Esophagus squamous epithelium (tissue), 5 donors: ENCODE results near the gene KCNA3. TPM values are rescaled to one million over a fixed set of nuclear protein-coding genes. Genes with fewer than 3 reads are reported as not detected.

ENCODE experiments used
- DNase-seq: peaks from one replicate; lab custom pipeline; 2025; lab: John Stamatoyannopoulos, UW
- H3K27ac ChIP-seq, 4 donors: fragments of 200-600 bp; sonication (generic); one replicate each; pipeline ENCODE4 v1.5.1; 2016 to 2019; ENCODE audit warnings: mild to moderate bottlenecking in 1 of 4
- H3K27me3 ChIP-seq, 4 donors: fragments of 200-600 bp; sonication (generic); 1 replicate in 3 of 4; 2 replicates in 1 of 4; pipeline versions ENCODE4 v1.5.1 to v1.6.0; 2017 to 2021; ENCODE audit warnings: antibody characterized with exemption in 1 of 4
- H3K36me3 ChIP-seq, 3 donors: fragments of 200-600 bp; sonication (generic); one replicate each; pipeline ENCODE4 v1.5.1; 2016 to 2019
- H3K4me1 ChIP-seq, 3 donors: fragments of 200-600 bp; sonication (generic); one replicate each; pipeline ENCODE4 v1.5.1; 2017 to 2019
- H3K4me3 ChIP-seq, 4 donors: fragments of 200-600 bp; sonication (generic); 1 replicate in 3 of 4; 2 replicates in 1 of 4; pipeline ENCODE4 v1.5.1; 2016 to 2019; ENCODE audit warnings: mild to moderate bottlenecking in 2 of 4, moderate library complexity in 1 of 4
- H3K9me3 ChIP-seq, 3 donors: fragments of 200-600 bp; sonication (generic); one replicate each; pipeline ENCODE4 v1.5.1; 2016 to 2019
- CTCF ChIP-seq, 6 experiments: fragments of 450-650 bp in 4 of 6; fragments of 200-600 bp in 2 of 6; sonication (generic) in 2 of 6; IDR thresholded peaks; one replicate each; pipeline ENCODE4 v1.5.1; 2016 to 2019; ENCODE audit warnings: antibody characterized with exemption in 6 of 6, mild to moderate bottlenecking in 4 of 6, moderate library complexity in 4 of 6
- POLR2A ChIP-seq, 4 donors: fragments of 450-650 bp; IDR thresholded peaks; one replicate each; pipeline ENCODE4 v1.6.1; 2017; ENCODE audit warnings: antibody characterized with exemption in 4 of 4, mild to moderate bottlenecking in 4 of 4, moderate library complexity in 3 of 4
- WGBS, 2 donors: methylation state at CpG; one replicate each; pipeline ENCODE4 v1.1.5; 2018; 5-methylcytosine and 5-hydroxymethylcytosine counted together
- intact Hi-C: fragments of 100-400 bp; cut with DNase I; formaldehyde crosslinking; loops from one replicate; pipeline ENCODE4 v1.15.0; 2022
- total RNA-seq, 4 donors: library from RNA; depleted of rRNA; stranded (reverse); fragments of >200 nt; gene quantifications; one replicate each; pipeline ENCODE4 v1.1.0, GENCODE V29; 2016
- donor health status: DM: yes; HTN: yes; CAD: no.

KCNA3 gene
- total RNA-seq, 4 donors from 2014 or later = 0.34 to 3.2 (median 1.2) TPM

DNA sequence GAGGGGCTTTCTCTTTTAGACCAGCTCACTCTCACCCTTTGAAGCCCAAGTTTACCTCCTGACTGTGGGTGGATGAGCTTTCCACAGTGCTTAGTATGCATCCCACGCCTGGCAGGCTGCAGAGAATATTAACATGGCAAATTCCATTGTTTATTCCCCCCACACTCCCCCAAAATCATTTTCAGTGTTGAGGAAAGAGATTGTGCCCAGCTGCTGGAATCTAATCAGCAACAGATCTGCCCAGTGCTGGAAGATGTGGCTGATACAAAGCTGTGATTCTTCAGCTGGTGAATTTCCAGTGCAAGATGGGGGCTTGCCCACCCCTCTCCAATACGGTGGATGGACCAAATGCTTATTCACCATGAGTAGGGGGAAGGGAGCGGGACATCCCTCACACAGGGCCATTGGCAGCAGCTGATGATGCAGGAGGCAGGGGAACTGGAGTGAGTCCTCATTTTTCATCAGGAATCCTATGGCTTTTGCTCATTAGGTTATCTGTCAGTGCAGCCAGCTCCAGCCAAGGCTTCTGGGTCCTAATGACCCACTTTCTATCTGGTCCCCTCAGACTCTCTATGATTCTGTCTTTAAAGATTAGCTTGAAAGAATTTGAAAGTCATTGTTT lies 39.7 kb upstream of the KCNA3 start:
- H3K4me1 ChIP-seq = no peaks in the 10 kb centered on the region
- H3K4me3 ChIP-seq = no peak overlapping the region
- H3K36me3 ChIP-seq = no peaks in the 10 kb centered on the region
- 25 to 31% methylated on average over 2 to 3 of the region's 3 CpGs for WGBS, 2 donors
- peaks cover 0 to 7% (median 0%) of the 10 kb centered on the region in 4 donors for H3K27me3 ChIP-seq
- DNase-seq = no peak
- intact Hi-C loops = no loop called here
- TF ChIP-seq CTCF (IDR thresholded peaks at IDR 0.05) = no peak
- TF ChIP-seq POLR2A (IDR thresholded peaks at IDR 0.05) = no peak
- H3K27ac ChIP-seq = no peak overlapping the region
- no peaks in the 10 kb centered on the region for H3K9me3 ChIP-seq

- WGBS, 2 donors = 52 to 67% methylated on average over 3 of the region's 3 CpGs
Measured at GRCh38 chr1:110713221-110713620, 38.5 kb upstream of the KCNA3 start.

GRCh38 chr1:110710314-110710713 lies 35.6 kb upstream of the KCNA3 start:
- DNase-seq = no peak
- H3K9me3 ChIP-seq = no peaks in the 10 kb centered on the region
- no peaks in the 10 kb centered on the region for H3K27me3 ChIP-seq
- 86% methylated on average over 4 of the region's 4 CpGs for WGBS, 2 donors
- intact Hi-C loops = no loop called here
- H3K4me1 ChIP-seq = no peaks in the 10 kb centered on the region
- TF ChIP-seq CTCF (IDR thresholded peaks at IDR 0.05) = no peak
- no peak for TF ChIP-seq POLR2A (IDR thresholded peaks at IDR 0.05)
- no peak overlapping the region for H3K4me3 ChIP-seq
- H3K36me3 ChIP-seq = no peaks in the 10 kb centered on the region
- no peak overlapping the region for H3K27ac ChIP-seq

More at GRCh38 chr1:110713221-110713620, 38.5 kb upstream of the KCNA3 start:
- H3K27me3 ChIP-seq = no peaks in the 10 kb centered on the region
- TF ChIP-seq POLR2A (IDR thresholded peaks at IDR 0.05) = no peak
- TF ChIP-seq CTCF (IDR thresholded peaks at IDR 0.05) = no peak
- no peaks in the 10 kb centered on the region for H3K4me1 ChIP-seq
- H3K4me3 ChIP-seq = no peak overlapping the region
- no peak overlapping the region for H3K27ac ChIP-seq
- no peaks in the 10 kb centered on the region for H3K9me3 ChIP-seq
- DNase-seq = no peak
- H3K36me3 ChIP-seq = no peaks in the 10 kb centered on the region
- intact Hi-C loops = no loop called here

DNA sequence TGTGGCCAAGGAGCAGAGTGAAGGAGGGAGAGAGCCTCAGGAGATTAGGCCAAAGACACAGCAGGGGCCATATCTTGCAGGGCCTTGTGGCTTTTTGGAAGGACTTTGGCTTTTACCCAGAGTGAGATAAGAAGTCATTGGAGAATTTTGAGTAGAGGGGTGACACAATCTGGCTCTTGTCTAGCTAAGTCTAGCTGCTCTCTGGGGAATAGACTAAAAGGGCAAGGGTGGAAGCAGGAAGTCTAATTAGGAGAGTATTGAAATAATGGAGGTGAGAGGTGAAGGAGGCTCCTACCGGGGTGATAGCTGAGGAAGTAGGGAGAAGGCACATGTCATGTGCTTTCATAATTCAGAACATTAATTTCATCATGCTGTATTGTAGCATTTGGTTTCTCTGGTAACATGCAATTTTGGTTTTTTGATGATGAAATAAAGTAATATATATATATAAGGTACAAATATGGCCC lies 34.3 kb upstream of the KCNA3 start:
- no peak for TF ChIP-seq CTCF (IDR thresholded peaks at IDR 0.05)
- H3K36me3 ChIP-seq = no peaks in the 10 kb centered on the region
- H3K4me1 ChIP-seq = no peaks in the 10 kb centered on the region
- no peaks in the 10 kb centered on the region for H3K27me3 ChIP-seq
- no peak overlapping the region for H3K4me3 ChIP-seq
- no peaks in the 10 kb centered on the region for H3K9me3 ChIP-seq
- 48 to 56% methylated on average over 1 of the region's 1 CpG for WGBS, 2 donors
- H3K27ac ChIP-seq = no peak overlapping the region
- no peak for DNase-seq
- intact Hi-C loops = no loop called here

DNA sequence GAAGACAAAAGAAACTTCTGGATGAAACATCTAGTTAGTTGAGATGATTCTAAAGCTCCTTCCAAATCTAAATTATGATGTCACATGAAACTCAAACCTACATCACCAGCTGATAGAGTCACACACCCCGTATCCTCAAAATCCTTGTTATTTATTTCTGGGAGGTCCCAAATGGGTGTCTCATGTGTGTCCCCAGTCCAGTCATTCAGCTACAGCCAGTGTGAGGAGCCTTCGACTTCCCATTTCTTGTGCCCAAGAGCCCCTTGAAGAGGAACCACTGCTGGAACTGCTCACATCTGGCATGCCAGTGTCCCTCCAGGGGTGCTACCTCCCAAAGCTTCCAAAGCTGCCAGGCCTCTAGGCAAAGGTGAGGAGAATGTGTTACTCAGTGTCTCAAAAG lies 32.5 kb upstream of the KCNA3 start:
- intact Hi-C loops = no loop called here
- Histone ChIP-seq H3K4me3 (no peak overlapping the region), H3K4me1 (no peaks in the 10 kb centered on the region), H3K9me3 (no peaks in the 10 kb centered on the region), H3K36me3 (no peaks in the 10 kb centered on the region), H3K27me3 (no peaks in the 10 kb centered on the region), H3K27ac (no peak overlapping the region)
- TF ChIP-seq POLR2A (IDR thresholded peaks at IDR 0.05) (no peak), CTCF (IDR thresholded peaks at IDR 0.05) (no peak)
- no peak for DNase-seq
- whole genome bisulfite sequencing, 2 donors = 91 to 93% methylated on average over 2 of the region's 2 CpGs
